BJ (cell line): ENCODE measurements around the gene KIF13A. TPM values are rescaled to one million over a fixed set of nuclear protein-coding genes. Genes with fewer than 3 reads are reported as not detected.

ENCODE experiments used
- CTCF ChIA-PET: fragments of 350-600 bp; formaldehyde crosslinking; extraction: SDS; loops from one replicate; lab custom pipeline; 2021; ENCODE audit warnings: antibody characterized with exemption, inconsistent platforms; lab: Yijun Ruan, JAX
- POLR2A ChIA-PET: fragments of 300-600 bp; sonication (Branson Sonifier 250); formaldehyde crosslinking; extraction: SDS; loops from one replicate; lab custom pipeline; 2021; ENCODE audit warnings: antibody characterized with exemption; lab: Charles Lee
- DNase-seq: peaks from one replicate; pipeline ENCODE4 v3.0.0-alpha.2; 2011; ENCODE audit warnings: low read depth
- H3K27me3 ChIP-seq: 2 replicates; pipeline ENCODE4 v1.6.0; 2011; ENCODE audit warnings: low read length; ENCODE audit not compliant: control insufficient read depth, insufficient read depth
- H3K36me3 ChIP-seq: 2 replicates; pipeline ENCODE4 v1.5.1; 2011; ENCODE audit warnings: low read length; ENCODE audit not compliant: control insufficient read depth, insufficient read depth
- H3K4me3 ChIP-seq: 2 replicates; pipeline ENCODE4 v1.5.1; 2011; ENCODE audit warnings: low read depth, mild to moderate bottlenecking, control low read depth, low read length
- polyA plus RNA-seq: library from polyadenylated mRNA; depleted of rRNA; stranded (reverse); fragments of >200 nt; gene quantifications from 2 replicates; pipeline ENCODE4 v1.2.3, GENCODE V29; 2011
- TF ChIP-seq, protein P1 (sequence below): IDR thresholded peaks from 2 replicates; pipeline ENCODE4 v1.5.1; 2011; ENCODE audit warnings: low read depth, mild to moderate bottlenecking, control low read depth, inconsistent platforms, low read length, moderate library complexity; ENCODE audit not compliant: insufficient read depth

The KIF13A gene
- polyA plus RNA-seq, 1 experiment, result 41.4 TPM

- H3K4me3 ChIP-seq, result no peak overlapping the region
- H3K27me3 ChIP-seq, result no peaks in the 10 kb centered on the region
- TF ChIP-seq, protein P1, sequence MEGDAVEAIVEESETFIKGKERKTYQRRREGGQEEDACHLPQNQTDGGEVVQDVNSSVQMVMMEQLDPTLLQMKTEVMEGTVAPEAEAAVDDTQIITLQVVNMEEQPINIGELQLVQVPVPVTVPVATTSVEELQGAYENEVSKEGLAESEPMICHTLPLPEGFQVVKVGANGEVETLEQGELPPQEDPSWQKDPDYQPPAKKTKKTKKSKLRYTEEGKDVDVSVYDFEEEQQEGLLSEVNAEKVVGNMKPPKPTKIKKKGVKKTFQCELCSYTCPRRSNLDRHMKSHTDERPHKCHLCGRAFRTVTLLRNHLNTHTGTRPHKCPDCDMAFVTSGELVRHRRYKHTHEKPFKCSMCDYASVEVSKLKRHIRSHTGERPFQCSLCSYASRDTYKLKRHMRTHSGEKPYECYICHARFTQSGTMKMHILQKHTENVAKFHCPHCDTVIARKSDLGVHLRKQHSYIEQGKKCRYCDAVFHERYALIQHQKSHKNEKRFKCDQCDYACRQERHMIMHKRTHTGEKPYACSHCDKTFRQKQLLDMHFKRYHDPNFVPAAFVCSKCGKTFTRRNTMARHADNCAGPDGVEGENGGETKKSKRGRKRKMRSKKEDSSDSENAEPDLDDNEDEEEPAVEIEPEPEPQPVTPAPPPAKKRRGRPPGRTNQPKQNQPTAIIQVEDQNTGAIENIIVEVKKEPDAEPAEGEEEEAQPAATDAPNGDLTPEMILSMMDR, result no peak
- H3K36me3 ChIP-seq, result no peaks in the 10 kb centered on the region
- POLR2A ChIA-PET, result interaction anchor here (0.6 to 0.7 kb wide), 2 partner anchors 9 to 84 kb away, joined by 3 to 4 read pairs; no protein-coding TSS in a partner anchor
- DNase-seq, result peak; percentile 85
- CTCF ChIA-PET, result interaction anchor here (1.1 kb wide), 1 partner anchor 9 kb away, joined by 3 read pairs; no protein-coding TSS in a partner anchor
Observed at GRCh38 chr6:17932330-17932852, 55.0 kb downstream of the KIF13A start.

DNA sequence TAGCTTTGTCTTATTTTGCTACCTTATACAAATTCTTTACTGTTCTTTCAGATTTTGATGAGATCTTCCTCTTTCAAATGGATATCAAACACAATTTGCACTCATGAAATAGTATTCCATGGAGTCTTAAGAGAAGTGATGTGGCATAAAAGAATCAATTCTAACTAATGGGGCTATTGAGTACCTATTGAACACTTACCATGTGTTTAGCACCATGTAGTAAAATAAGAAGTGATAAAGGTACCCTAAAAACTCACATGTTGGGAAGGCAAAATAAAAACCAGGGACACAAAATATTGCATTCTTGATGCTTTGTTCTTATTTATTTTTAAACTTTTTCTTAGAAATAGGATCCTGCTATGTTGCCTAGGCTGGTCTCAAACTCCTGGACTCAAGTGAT lies 56.2 kb downstream of the KIF13A start:
- Histone ChIP-seq H3K4me3 (no peak overlapping the region), H3K27me3 (no peaks in the 10 kb centered on the region), H3K36me3 (no peaks in the 10 kb centered on the region)
- ChIA-PET CTCF (no interaction called here), POLR2A (interaction anchor here (0.7 kb wide), 1 partner anchor 105 kb away, joined by 3 read pairs; no protein-coding TSS in a partner anchor)
- DNase-seq, result no peak
- TF ChIP-seq, protein P1, result no peak

DNA sequence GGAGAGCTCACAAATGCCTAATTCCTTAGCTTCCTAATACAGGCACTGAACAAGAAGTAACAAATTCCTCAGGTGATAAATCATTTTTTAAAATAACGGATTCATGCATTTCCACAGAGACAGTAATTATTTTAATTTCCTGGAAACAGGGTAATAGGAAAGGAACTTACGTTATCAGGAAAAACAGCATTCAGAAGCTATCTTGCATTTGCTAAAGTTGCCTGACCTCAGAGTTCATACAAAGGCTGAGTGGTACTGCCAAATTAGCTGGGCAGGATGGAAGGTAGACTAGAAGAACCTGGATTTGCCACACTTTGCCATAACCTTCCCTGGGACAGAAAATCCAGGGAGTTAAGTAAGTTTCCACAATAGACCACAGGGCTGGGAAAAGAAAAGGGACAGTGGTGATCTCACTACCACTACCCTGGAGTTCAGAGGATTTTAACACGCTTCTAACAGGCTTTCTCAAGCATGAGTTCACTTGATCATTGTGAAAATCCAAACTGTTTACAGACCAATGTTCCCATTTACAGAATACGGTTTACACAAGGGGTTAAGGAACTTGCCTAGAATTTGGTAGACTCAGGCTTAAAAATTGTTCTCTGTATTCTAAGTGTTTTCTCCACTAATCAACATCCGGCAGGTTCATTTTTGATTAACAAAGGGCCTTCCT lies 57.0 kb downstream of the KIF13A start:
- H3K36me3 ChIP-seq, result no peaks in the 10 kb centered on the region
- ChIA-PET POLR2A (interaction anchor here (0.7 kb wide), 1 partner anchor 337 kb away, joined by 3 read pairs; no protein-coding TSS in a partner anchor), CTCF (no interaction called here)
- TF ChIP-seq, protein P1, result no peak
- DNase-seq, result no peak
- H3K27me3 ChIP-seq, result no peaks in the 10 kb centered on the region
- H3K4me3 ChIP-seq, result no peak overlapping the region

DNA sequence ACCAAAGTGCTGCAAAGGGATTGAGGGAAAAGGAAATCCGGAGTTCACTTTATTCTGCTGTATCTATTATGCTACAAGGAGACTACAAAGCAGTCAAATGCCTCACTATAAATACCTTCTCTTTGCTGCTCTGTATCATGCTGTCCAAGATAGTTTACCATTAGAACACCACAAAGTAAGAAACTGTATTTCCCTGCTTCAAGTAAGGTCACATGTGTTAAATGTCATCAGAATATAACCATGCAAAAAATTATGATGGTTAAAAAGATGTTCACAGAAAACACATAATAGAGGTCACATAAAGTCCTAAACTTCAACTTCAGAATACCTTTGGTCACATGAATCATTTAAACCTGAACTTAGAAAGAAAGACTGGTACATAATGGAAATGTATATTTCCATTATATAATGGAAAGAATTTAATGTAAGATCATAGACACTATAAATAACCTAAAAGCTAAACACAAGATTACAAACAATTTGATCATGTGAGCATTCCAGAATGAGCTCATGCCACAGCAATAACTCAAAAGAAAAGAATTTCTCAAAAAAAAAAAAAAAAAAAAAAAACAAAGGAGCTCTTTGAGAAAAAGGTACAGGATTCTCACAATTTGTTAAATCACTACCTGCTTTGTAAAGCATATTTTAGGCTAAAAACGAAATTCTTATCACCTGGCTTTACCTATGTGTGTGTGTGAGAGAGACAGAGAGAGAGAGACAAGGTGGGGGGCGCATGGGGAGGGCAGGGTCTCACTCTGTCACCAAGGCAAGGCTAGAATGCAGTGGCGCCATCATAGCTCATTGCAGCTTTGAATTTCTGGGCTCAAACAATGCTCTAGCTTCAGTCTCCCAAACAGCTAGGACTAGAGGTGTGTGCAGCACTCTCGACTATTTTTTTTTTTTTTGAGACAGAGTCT lies 58.7 kb downstream of the KIF13A start:
- no peak overlapping the region for H3K4me3 ChIP-seq
- no peak for DNase-seq
- TF ChIP-seq, protein P1, result no peak
- H3K36me3 ChIP-seq, result no peaks in the 10 kb centered on the region
- CTCF ChIA-PET, result interaction anchor here (0.9 kb wide), 1 partner anchor 59 kb away, joined by 3 read pairs; the partner anchor contains the start of gene KIF13A
- H3K27me3 ChIP-seq, result no peaks in the 10 kb centered on the region
- POLR2A ChIA-PET, result interaction anchor here (0.6 to 0.7 kb wide), 2 partner anchors 21 to 64 kb away, joined by 3 to 4 read pairs; no protein-coding TSS in a partner anchor
